GM19099 (cell line): Measurements from ENCODE around the gene LRP1.

Source experiments
- POLR2A ChIP-seq: IDR thresholded peaks from 3 replicates; pipeline ENCODE4 v1.6.1; 2011; ENCODE audit warnings: low read depth; ENCODE audit not compliant: insufficient read length; ENCODE audit errors: extremely low read depth

The LRP1 gene

GRCh38 chr12:57225680-57226210 is 97.5 kb downstream of the LRP1 start:
- TF ChIP-seq POLR2A = no peak

- TF ChIP-seq POLR2A = no peak
Observed at GRCh38 chr12:57226588-57227314, 98.5 kb downstream of the LRP1 start.

- no peak for TF ChIP-seq POLR2A
Observed at GRCh38 chr12:57227315-57228115, 99.2 kb downstream of the LRP1 start.

- TF ChIP-seq POLR2A = no peak
Observed at GRCh38 chr12:57229046-57229633, 100.9 kb downstream of the LRP1 start.

GRCh38 chr12:57229634-57230380 is 101.5 kb downstream of the LRP1 start, which contains the start of gene SHMT2:
Gene SHMT2, plus strand, starts transcription at chr12:57229711. Its CDS starts 68 bp downstream, at chr12:57229779.
- peak; percentile 82 for TF ChIP-seq POLR2A

GRCh38 chr12:57230381-57231155 is 102.3 kb downstream of the LRP1 start:
- no peak for TF ChIP-seq POLR2A

- no peak for TF ChIP-seq POLR2A
Observed at GRCh38 chr12:57231276-57232021, 103.2 kb downstream of the LRP1 start.

GRCh38 chr12:57232156-57232756 is 104.0 kb downstream of the LRP1 start:
- no peak for TF ChIP-seq POLR2A

- no peak for TF ChIP-seq POLR2A
Observed at GRCh38 chr12:57233357-57234232, 105.3 kb downstream of the LRP1 start.

- no peak for TF ChIP-seq POLR2A
Observed at GRCh38 chr12:57234233-57234570, 105.9 kb downstream of the LRP1 start.

GRCh38 chr12:57234571-57235016 is 106.3 kb downstream of the LRP1 start:
- TF ChIP-seq POLR2A = no peak
